Measurements from ENCODE around the gene CXCL6. TPM values are rescaled to one million over a fixed set of nuclear protein-coding genes. Genes with fewer than 3 reads are reported as not detected.

The CXCL6 gene
- total RNA-seq, 4 donors from 2014 or later, result not detected

DNA sequence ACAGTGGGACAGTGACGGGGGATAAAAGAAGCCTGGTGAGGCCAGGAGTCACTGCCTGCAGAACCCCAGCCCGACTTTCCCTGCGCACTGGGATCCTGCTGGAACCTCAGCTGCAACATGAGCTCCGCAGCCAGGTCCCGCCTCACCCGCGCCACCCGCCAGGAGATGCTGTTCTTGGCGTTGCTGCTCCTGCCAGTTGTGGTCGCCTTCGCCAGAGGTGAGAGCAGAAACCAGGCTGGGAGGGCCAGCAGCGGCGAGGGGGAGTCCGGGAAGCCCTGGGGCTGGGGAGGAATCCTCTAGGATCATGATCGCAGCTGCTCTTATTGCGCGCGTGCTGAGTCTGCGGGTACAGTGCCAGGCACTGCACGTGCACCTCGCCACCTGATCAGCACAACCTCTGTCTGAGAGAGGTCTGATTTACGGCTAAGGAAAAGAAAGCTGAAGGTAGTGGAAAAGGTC lies 16.8 kb downstream of the CXCL6 start, which contains the start of gene PF4V1:
Gene PF4V1, plus strand, starts transcription at position 51 of the 459 bp plus-strand sequence. Its CDS starts 67 bp downstream, at position 118.
- TF ChIP-seq, protein P1, sequence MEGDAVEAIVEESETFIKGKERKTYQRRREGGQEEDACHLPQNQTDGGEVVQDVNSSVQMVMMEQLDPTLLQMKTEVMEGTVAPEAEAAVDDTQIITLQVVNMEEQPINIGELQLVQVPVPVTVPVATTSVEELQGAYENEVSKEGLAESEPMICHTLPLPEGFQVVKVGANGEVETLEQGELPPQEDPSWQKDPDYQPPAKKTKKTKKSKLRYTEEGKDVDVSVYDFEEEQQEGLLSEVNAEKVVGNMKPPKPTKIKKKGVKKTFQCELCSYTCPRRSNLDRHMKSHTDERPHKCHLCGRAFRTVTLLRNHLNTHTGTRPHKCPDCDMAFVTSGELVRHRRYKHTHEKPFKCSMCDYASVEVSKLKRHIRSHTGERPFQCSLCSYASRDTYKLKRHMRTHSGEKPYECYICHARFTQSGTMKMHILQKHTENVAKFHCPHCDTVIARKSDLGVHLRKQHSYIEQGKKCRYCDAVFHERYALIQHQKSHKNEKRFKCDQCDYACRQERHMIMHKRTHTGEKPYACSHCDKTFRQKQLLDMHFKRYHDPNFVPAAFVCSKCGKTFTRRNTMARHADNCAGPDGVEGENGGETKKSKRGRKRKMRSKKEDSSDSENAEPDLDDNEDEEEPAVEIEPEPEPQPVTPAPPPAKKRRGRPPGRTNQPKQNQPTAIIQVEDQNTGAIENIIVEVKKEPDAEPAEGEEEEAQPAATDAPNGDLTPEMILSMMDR (IDR thresholded peaks at IDR 0.05), result peak in 1 of 2 donors; percentile 11
- no peak for TF ChIP-seq EP300 (IDR thresholded peaks at IDR 0.05)
- H3K9me3 ChIP-seq, result no peaks in the 10 kb centered on the region
- no peaks in the 10 kb centered on the region for H3K36me3 ChIP-seq
- 27% methylated on average over 21 of the region's 22 CpGs for WGBS
- H3K4me1 ChIP-seq, result peaks cover 8% of the 10 kb centered on the region
- H3K27me3 ChIP-seq, result peaks cover 6% of the 10 kb centered on the region
- H3K27ac ChIP-seq, result no peak within 1 kb of the TSS
- peak within 1 kb of the TSS; percentile 26 for H3K4me3 ChIP-seq
- DNase-seq (ENCODE audit: low spot score in 2 of 2), result peak in 1 of 2 donors; percentile 79

DNA sequence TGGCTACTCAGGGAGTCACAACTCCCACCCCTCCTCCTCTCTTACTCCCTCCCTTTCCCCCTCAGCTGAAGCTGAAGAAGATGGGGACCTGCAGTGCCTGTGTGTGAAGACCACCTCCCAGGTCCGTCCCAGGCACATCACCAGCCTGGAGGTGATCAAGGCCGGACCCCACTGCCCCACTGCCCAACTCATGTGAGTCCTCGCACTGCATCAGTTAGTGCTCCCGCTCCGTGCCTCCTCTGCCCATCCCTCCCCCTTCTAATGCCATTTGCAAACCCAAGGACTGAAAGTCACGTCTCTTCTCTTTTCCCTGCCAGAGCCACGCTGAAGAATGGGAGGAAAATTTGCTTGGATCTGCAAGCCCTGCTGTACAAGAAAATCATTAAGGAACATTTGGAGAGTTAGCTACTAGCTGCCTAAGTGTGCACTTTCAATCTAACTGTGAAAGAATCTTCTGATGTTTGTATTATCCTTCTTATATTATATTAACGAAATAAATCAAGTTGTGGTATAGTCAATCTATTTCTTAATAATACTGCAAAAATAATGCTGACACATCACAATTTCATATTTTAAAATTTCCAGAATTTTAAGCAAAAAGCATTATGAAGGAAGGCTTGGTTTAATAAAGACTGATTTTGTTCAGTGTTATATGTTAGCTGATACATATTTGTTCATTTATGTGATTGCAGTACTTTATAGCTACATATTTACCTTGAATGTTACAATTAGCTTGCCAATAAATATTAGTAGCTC lies 17.4 kb downstream of the CXCL6 start:
- no peak for TF ChIP-seq POLR2AphosphoS5 (IDR thresholded peaks at IDR 0.05)
- TF ChIP-seq, protein P1 (IDR thresholded peaks at IDR 0.05), result no peak
- TF ChIP-seq POLR2A (IDR thresholded peaks at IDR 0.05), result no peak
- no peak for TF ChIP-seq EP300 (IDR thresholded peaks at IDR 0.05)
- H3K9me3 ChIP-seq, result no peaks in the 10 kb centered on the region
- H3K27me3 ChIP-seq, result peaks cover 6% of the 10 kb centered on the region
- H3K4me3 ChIP-seq, result peak overlapping the region; percentile 26
- no peaks in the 10 kb centered on the region for H3K36me3 ChIP-seq
- 27% methylated on average over 8 of the region's 8 CpGs for WGBS
- DNase-seq (ENCODE audit: low spot score in 2 of 2), result no peak
- H3K27ac ChIP-seq, result no peak overlapping the region
- H3K4me1 ChIP-seq, result peaks cover 8% of the 10 kb centered on the region

DNA sequence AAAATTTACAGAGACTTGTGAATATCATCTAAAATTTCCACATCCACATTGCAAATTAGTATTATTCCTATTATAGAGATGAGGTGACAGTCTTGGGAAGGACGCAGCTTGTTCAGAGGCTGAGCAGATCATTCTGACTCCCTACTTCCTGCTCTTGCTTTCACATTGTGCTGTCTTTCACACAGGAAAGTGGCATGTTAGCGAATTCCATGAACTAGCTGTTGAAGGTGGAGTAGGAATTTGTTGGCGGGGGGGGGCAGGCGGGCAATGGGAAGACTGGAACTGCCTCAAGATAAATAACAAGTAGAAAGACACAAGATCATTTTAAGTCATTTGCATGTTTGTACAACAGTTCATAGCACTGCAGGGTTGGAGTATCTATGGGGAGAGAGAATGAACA lies 18.9 kb downstream of the CXCL6 start:
- Histone ChIP-seq H3K9me3 (no peaks in the 10 kb centered on the region), H3K36me3 (no peaks in the 10 kb centered on the region), H3K4me1 (peaks cover 8% of the 10 kb centered on the region), H3K4me3 (no peak overlapping the region), H3K27me3 (peaks cover 6% of the 10 kb centered on the region), H3K27ac (no peak overlapping the region)
- WGBS, result 64% methylated on average over 4 of the region's 4 CpGs
- TF ChIP-seq, protein P1 (IDR thresholded peaks at IDR 0.05), result no peak
- no peak for TF ChIP-seq POLR2A (IDR thresholded peaks at IDR 0.05)
- no peak for TF ChIP-seq POLR2AphosphoS5 (IDR thresholded peaks at IDR 0.05)
- no peak for TF ChIP-seq EP300 (IDR thresholded peaks at IDR 0.05)
- no peak for DNase-seq (ENCODE audit: low spot score in 2 of 2)

DNA sequence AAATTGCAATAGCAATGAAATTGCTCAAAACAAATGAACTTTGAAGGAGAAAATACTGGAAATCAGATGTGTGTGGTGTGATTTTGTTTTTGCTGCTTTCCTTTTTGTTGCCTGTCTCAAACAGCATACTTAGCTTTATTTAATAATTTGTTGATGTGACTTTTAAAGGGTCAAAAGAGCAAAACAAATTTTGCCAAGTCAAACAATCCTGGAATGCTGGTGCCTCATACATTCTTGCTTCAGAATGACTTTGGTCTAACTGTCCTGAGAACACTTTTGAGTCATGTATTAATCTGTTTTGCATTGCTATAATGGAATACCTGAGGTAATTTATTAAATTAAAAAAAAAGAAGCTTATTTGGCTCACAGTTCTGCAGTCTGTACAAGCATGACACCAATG lies 20.0 kb downstream of the CXCL6 start:
- Histone ChIP-seq H3K4me1 (peaks cover 8% of the 10 kb centered on the region), H3K27ac (no peak overlapping the region), H3K36me3 (no peaks in the 10 kb centered on the region), H3K27me3 (peaks cover 6% of the 10 kb centered on the region), H3K4me3 (no peak overlapping the region), H3K9me3 (no peaks in the 10 kb centered on the region)
- no peak for TF ChIP-seq POLR2A (IDR thresholded peaks at IDR 0.05)
- no peak for TF ChIP-seq EP300 (IDR thresholded peaks at IDR 0.05)
- TF ChIP-seq, protein P1 (IDR thresholded peaks at IDR 0.05), result no peak
- no peak for TF ChIP-seq POLR2AphosphoS5 (IDR thresholded peaks at IDR 0.05)
- no peak for DNase-seq (ENCODE audit: low spot score in 2 of 2)

DNA sequence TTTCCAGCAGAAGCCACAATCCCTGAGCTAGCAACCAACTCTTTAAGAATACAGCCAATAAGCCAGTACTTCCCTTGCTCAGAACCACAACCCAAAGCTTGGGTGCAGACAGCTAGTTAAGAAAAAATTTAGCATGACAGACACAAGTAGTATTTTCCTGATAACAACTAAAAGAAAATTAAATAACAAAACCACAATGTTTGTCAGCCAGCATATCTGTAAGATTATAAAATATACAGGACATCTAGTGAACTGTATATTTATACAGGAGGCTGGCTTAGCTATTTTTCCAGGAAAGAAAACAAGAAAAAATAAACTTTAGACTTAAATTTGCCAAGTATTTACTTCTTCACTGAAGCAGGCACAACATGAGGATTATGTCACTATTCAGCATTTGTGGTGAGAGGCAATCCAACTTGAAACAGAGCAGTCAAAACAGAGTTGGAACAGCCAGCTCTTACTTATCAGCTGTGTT lies 23.2 kb downstream of the CXCL6 start:
- Histone ChIP-seq H3K4me3 (no peak overlapping the region), H3K36me3 (no peaks in the 10 kb centered on the region), H3K9me3 (no peaks in the 10 kb centered on the region), H3K4me1 (no peaks in the 10 kb centered on the region), H3K27me3 (no peaks in the 10 kb centered on the region), H3K27ac (no peak overlapping the region)
- TF ChIP-seq POLR2A (IDR thresholded peaks at IDR 0.05), result no peak
- no peak for TF ChIP-seq POLR2AphosphoS5 (IDR thresholded peaks at IDR 0.05)
- TF ChIP-seq, protein P1 (IDR thresholded peaks at IDR 0.05), result no peak
- no peak for TF ChIP-seq EP300 (IDR thresholded peaks at IDR 0.05)
- DNase-seq (ENCODE audit: low spot score in 2 of 2), result no peak
